Measurements from ENCODE around the gene ICE1.

DNA sequence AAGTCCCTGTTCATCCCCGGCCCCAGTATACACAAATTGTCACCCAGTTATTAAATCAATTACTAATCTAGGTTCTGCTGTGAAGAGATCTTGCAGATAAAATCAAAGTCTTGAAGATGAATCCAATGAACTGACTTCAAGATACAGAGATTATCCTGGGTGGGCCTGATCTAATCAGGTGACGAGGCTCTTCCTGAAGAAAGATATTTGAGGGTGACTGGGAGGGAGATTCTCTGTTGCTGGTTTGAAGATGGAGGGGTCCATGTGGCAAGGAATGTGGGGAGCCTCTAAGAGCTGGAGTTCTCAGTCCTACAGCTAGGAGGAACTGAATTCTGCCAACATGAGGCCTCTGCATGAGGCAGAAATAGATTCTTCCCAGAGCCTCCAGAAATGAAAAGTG is 36.1 kb upstream of the ICE1 start:
- TF ChIP-seq CTCF (IDR thresholded peaks at IDR 0.05) = no peak
- no peak for TF ChIP-seq EZH2 (IDR thresholded peaks at IDR 0.05; ENCODE audit: borderline replicate concordance, insufficient read depth, low read depth, low read length, poor library complexity, severe bottlenecking)

Measured in B cell (primary cell).